ENCODE results near the gene HLA-DRB5. TPM values are rescaled to one million over a fixed set of nuclear protein-coding genes. Genes with fewer than 3 reads are reported as not detected.
"Not testable (repeated sequence)": the region's sequence is repeated elsewhere in the genome, so short reads cannot be mapped to it uniquely, and the experiment has no call there.

Gene HLA-DRB5
- total and polyA plus RNA-seq, 3 experiments from 2014 or later: 0.82 to 3.2 (median 1.1) TPM

GRCh38 chr6:32562940-32563339, 32.9 kb upstream of the HLA-DRB5 start:
- Histone ChIP-seq H3K27ac (ENCODE audit: low read depth, low read length) (no peak overlapping the region), H3K4me1 (ENCODE audit: insufficient read depth, low read length) (no peaks in the 10 kb centered on the region), H3K4me3 (ENCODE audit: low read length) (no peak overlapping the region), H3K27me3 (ENCODE audit: insufficient read depth, low read length, poor library complexity, severe bottlenecking) (no peaks in the 10 kb centered on the region), H3K9me3 (ENCODE audit: low read length) (no peaks in the 10 kb centered on the region), H3K36me3 (ENCODE audit: insufficient read depth, low read length) (no peaks in the 10 kb centered on the region)
- Mint-ChIP-seq H3K27me3 (peaks cover 0 to 4% of the 10 kb centered on the region in 2 donors), H3K36me3 (peaks cover 0 to 1% (median 1%) of the 10 kb centered on the region in 3 donors), H3K4me3 (no peak overlapping the region), H3K27ac (no peak overlapping the region), H3K4me1 (peaks cover 5 to 8% (median 5%) of the 10 kb centered on the region in 3 donors), H3K9me3 (no peaks in the 10 kb centered on the region)
- POLR2A ChIA-PET: no interaction called here
- CTCF ChIA-PET: no interaction called here
- no peak for DNase-seq

- DNase-seq: no peak
- ChIA-PET CTCF (no interaction called here), POLR2A (no interaction called here)
- Histone ChIP-seq H3K4me3 (ENCODE audit: low read length) (no peak overlapping the region), H3K27me3 (ENCODE audit: insufficient read depth, low read length, poor library complexity, severe bottlenecking) (no peaks in the 10 kb centered on the region), H3K36me3 (ENCODE audit: insufficient read depth, low read length) (no peaks in the 10 kb centered on the region), H3K9me3 (ENCODE audit: low read length) (no peaks in the 10 kb centered on the region), H3K4me1 (ENCODE audit: insufficient read depth, low read length) (no peaks in the 10 kb centered on the region), H3K27ac (ENCODE audit: low read depth, low read length) (no peak overlapping the region)
- Mint-ChIP-seq H3K36me3 (peaks cover 0 to 1% (median 1%) of the 10 kb centered on the region in 3 donors), H3K4me3 (no peak overlapping the region), H3K27ac (no peak overlapping the region), H3K27me3 (no peaks in the 10 kb centered on the region), H3K9me3 (no peaks in the 10 kb centered on the region), H3K4me1 (peaks cover 4 to 8% (median 6%) of the 10 kb centered on the region in 3 donors)
These were observed 29.7 kb upstream of the HLA-DRB5 start for GRCh38 chr6:32559747-32560146.

GRCh38 chr6:32558426-32559057, 28.5 kb upstream of the HLA-DRB5 start:
- ChIA-PET POLR2A (no interaction called here), CTCF (no interaction called here)
- peak overlapping the region in 2 of 8 donors; percentile 6 to 39 for H3K27ac Mint-ChIP-seq
- no peaks in the 10 kb centered on the region for H3K9me3 Mint-ChIP-seq
- H3K4me1 ChIP-seq (ENCODE audit: insufficient read depth, low read length): no peaks in the 10 kb centered on the region
- H3K4me1 Mint-ChIP-seq: peaks cover 6 to 8% (median 7%) of the 10 kb centered on the region in 3 donors
- no peaks in the 10 kb centered on the region for H3K27me3 ChIP-seq (ENCODE audit: insufficient read depth, low read length, poor library complexity, severe bottlenecking)
- H3K27me3 Mint-ChIP-seq: no peaks in the 10 kb centered on the region
- H3K36me3 Mint-ChIP-seq: peaks cover 0 to 1% (median 1%) of the 10 kb centered on the region in 3 donors
- no peak overlapping the region for H3K4me3 ChIP-seq (ENCODE audit: low read length)
- no peaks in the 10 kb centered on the region for H3K36me3 ChIP-seq (ENCODE audit: insufficient read depth, low read length)
- H3K9me3 ChIP-seq (ENCODE audit: low read length): no peaks in the 10 kb centered on the region
- no peak for DNase-seq
- peak overlapping the region in 4 of 7 donors; percentile 40 to 62 (median 52) for H3K4me3 Mint-ChIP-seq
- no peak overlapping the region for H3K27ac ChIP-seq (ENCODE audit: low read depth, low read length)

- CTCF ChIA-PET: no interaction called here
- Mint-ChIP-seq H3K4me1 (peaks cover 6 to 12% (median 7%) of the 10 kb centered on the region in 3 donors), H3K36me3 (peaks cover 0 to 1% (median 0%) of the 10 kb centered on the region in 3 donors), H3K4me3 (no peak overlapping the region), H3K27ac (no peak overlapping the region), H3K9me3 (no peaks in the 10 kb centered on the region), H3K27me3 (peaks cover 2 to 5% of the 10 kb centered on the region in 2 donors)
- Histone ChIP-seq H3K27ac (ENCODE audit: low read depth, low read length) (no peak overlapping the region), H3K4me3 (ENCODE audit: low read length) (no peak overlapping the region), H3K36me3 (ENCODE audit: insufficient read depth, low read length) (no peaks in the 10 kb centered on the region), H3K27me3 (ENCODE audit: insufficient read depth, low read length, poor library complexity, severe bottlenecking) (no peaks in the 10 kb centered on the region), H3K9me3 (ENCODE audit: low read length) (no peaks in the 10 kb centered on the region), H3K4me1 (ENCODE audit: insufficient read depth, low read length) (no peaks in the 10 kb centered on the region)
- POLR2A ChIA-PET: no interaction called here
- no peak for DNase-seq
These were observed 24.3 kb upstream of the HLA-DRB5 start for GRCh38 chr6:32554116-32554965.

GRCh38 chr6:32553037-32553742, 23.1 kb upstream of the HLA-DRB5 start:
- Histone ChIP-seq H3K36me3 (ENCODE audit: insufficient read depth, low read length) (no peaks in the 10 kb centered on the region), H3K4me1 (ENCODE audit: insufficient read depth, low read length) (no peaks in the 10 kb centered on the region), H3K4me3 (ENCODE audit: low read length) (no peak overlapping the region), H3K9me3 (ENCODE audit: low read length) (no peaks in the 10 kb centered on the region), H3K27me3 (ENCODE audit: insufficient read depth, low read length, poor library complexity, severe bottlenecking) (no peaks in the 10 kb centered on the region), H3K27ac (ENCODE audit: low read depth, low read length) (no peak overlapping the region)
- H3K27me3 Mint-ChIP-seq: peaks cover 2 to 9% of the 10 kb centered on the region in 2 donors
- DNase-seq: no peak
- no peaks in the 10 kb centered on the region for H3K36me3 Mint-ChIP-seq
- peaks cover 0 to 8% (median 1%) of the 10 kb centered on the region in 3 donors for H3K4me1 Mint-ChIP-seq
- peak overlapping the region in 1 of 8 donors; percentile 50 for H3K27ac Mint-ChIP-seq
- ChIA-PET CTCF (no interaction called here), POLR2A (no interaction called here)
- no peaks in the 10 kb centered on the region for H3K9me3 Mint-ChIP-seq
- no peak overlapping the region for H3K4me3 Mint-ChIP-seq

- Histone ChIP-seq H3K4me3 (ENCODE audit: low read length) (no peak overlapping the region), H3K9me3 (ENCODE audit: low read length) (no peaks in the 10 kb centered on the region), H3K27ac (ENCODE audit: low read depth, low read length) (no peak overlapping the region), H3K36me3 (ENCODE audit: insufficient read depth, low read length) (no peaks in the 10 kb centered on the region), H3K4me1 (ENCODE audit: insufficient read depth, low read length) (no peaks in the 10 kb centered on the region), H3K27me3 (ENCODE audit: insufficient read depth, low read length, poor library complexity, severe bottlenecking) (no peaks in the 10 kb centered on the region)
- no peak overlapping the region for H3K27ac Mint-ChIP-seq
- H3K4me3 Mint-ChIP-seq: no peak overlapping the region
- H3K4me1 Mint-ChIP-seq: peaks cover 0 to 8% (median 0%) of the 10 kb centered on the region in 3 donors
- H3K27me3 Mint-ChIP-seq: peaks cover 2 to 9% of the 10 kb centered on the region in 2 donors
- no peak for DNase-seq
- no peaks in the 10 kb centered on the region for H3K36me3 Mint-ChIP-seq
- ChIA-PET CTCF (no interaction called here), POLR2A (no interaction called here)
- H3K9me3 Mint-ChIP-seq: no peaks in the 10 kb centered on the region
These were observed 21.3 kb upstream of the HLA-DRB5 start for GRCh38 chr6:32551410-32551809.

GRCh38 chr6:32539839-32540238, 9.8 kb upstream of the HLA-DRB5 start:
- no peaks in the 10 kb centered on the region for H3K4me1 Mint-ChIP-seq
- H3K9me3 Mint-ChIP-seq: peaks cover 0 to 7% (median 0%) of the 10 kb centered on the region in 5 donors
- no peak for DNase-seq
- no peak overlapping the region for H3K27ac ChIP-seq (ENCODE audit: low read depth, low read length)
- POLR2A ChIA-PET: no interaction called here
- H3K27me3 ChIP-seq (ENCODE audit: insufficient read depth, low read length, poor library complexity, severe bottlenecking): no peaks in the 10 kb centered on the region
- peaks cover 5 to 6% of the 10 kb centered on the region in 2 donors for H3K27me3 Mint-ChIP-seq
- no peak overlapping the region for H3K4me3 ChIP-seq (ENCODE audit: low read length)
- no peaks in the 10 kb centered on the region for H3K36me3 ChIP-seq (ENCODE audit: insufficient read depth, low read length)
- CTCF ChIA-PET: no interaction called here
- no peak overlapping the region for H3K27ac Mint-ChIP-seq
- no peak overlapping the region for H3K4me3 Mint-ChIP-seq
- H3K9me3 ChIP-seq (ENCODE audit: low read length): no peaks in the 10 kb centered on the region
- no peaks in the 10 kb centered on the region for H3K4me1 ChIP-seq (ENCODE audit: insufficient read depth, low read length)
- no peaks in the 10 kb centered on the region for H3K36me3 Mint-ChIP-seq

GRCh38 chr6:32530431-32530793, 325 bp upstream of the HLA-DRB5 start:
- peak overlapping the region in 2 of 8 donors; percentile 81 to 95 for H3K27ac Mint-ChIP-seq
- CTCF ChIA-PET: not testable (repeated sequence)

More at GRCh38 chr6:32530431-32530793, 325 bp upstream of the HLA-DRB5 start:
- H3K9me3 ChIP-seq (ENCODE audit: low read length); H3K27me3 Mint-ChIP-seq; H3K36me3 Mint-ChIP-seq; H3K9me3 Mint-ChIP-seq; H3K36me3 ChIP-seq (ENCODE audit: insufficient read depth, low read length); DNase-seq; H3K4me3 ChIP-seq (ENCODE audit: low read length); H3K4me1 ChIP-seq (ENCODE audit: insufficient read depth, low read length); H3K27ac ChIP-seq (ENCODE audit: low read depth, low read length); H3K27me3 ChIP-seq (ENCODE audit: insufficient read depth, low read length, poor library complexity, severe bottlenecking); POLR2A ChIA-PET: not testable (repeated sequence)
- peaks cover 2 to 15% (median 13%) of the 10 kb centered on the region in 3 donors for H3K4me1 Mint-ChIP-seq
- peak overlapping the region in 2 of 7 donors; percentile 19 to 94 for H3K4me3 Mint-ChIP-seq
